IPS-20b (cell line): ENCODE data around the gene ROCK2.

Experiments used
- H3K27ac ChIP-seq: one replicate; pipeline ENCODE4 v1.5.1; 2013; ENCODE audit warnings: low read length
- H3K27me3 ChIP-seq: 2 replicates; pipeline ENCODE4 v1.6.1; 2013; ENCODE audit warnings: mild to moderate bottlenecking, low read length, inconsistent platforms; ENCODE audit not compliant: insufficient read depth
- H3K36me3 ChIP-seq: 2 replicates; pipeline ENCODE4 v1.6.1; 2013; ENCODE audit warnings: low read depth, mild to moderate bottlenecking, inconsistent platforms, low read length, moderate library complexity; ENCODE audit not compliant: insufficient read depth
- H3K4me1 ChIP-seq: 2 replicates; pipeline ENCODE4 v1.6.1; 2013; ENCODE audit warnings: mild to moderate bottlenecking, control low read depth, inconsistent platforms, low read length, moderate library complexity; ENCODE audit not compliant: insufficient read depth
- H3K4me3 ChIP-seq: 2 replicates; pipeline ENCODE4 v1.5.1; 2013; ENCODE audit warnings: mild to moderate bottlenecking, low read length, inconsistent platforms
- H3K9ac ChIP-seq: 2 replicates; pipeline ENCODE4 v1.6.1; 2013; ENCODE audit warnings: low read depth, mild to moderate bottlenecking, inconsistent platforms, low read length, moderate library complexity
- H3K9me3 ChIP-seq: 2 replicates; pipeline ENCODE4 v1.6.1; 2013; ENCODE audit warnings: mild to moderate bottlenecking, low read depth, low read length, inconsistent platforms; ENCODE audit not compliant: insufficient read depth

The ROCK2 gene

GRCh38 chr2:11214770-11215169 lies 129.7 kb downstream of the ROCK2 start:
- Histone ChIP-seq H3K4me1 (no peaks in the 10 kb centered on the region), H3K27me3 (no peaks in the 10 kb centered on the region), H3K4me3 (no peak overlapping the region), H3K27ac (no peak overlapping the region), H3K9me3 (no peaks in the 10 kb centered on the region), H3K36me3 (peaks cover 88% of the 10 kb centered on the region), H3K9ac (no peak overlapping the region)

- no peaks in the 10 kb centered on the region for H3K27me3 ChIP-seq
- no peak overlapping the region for H3K27ac ChIP-seq
- H3K36me3 ChIP-seq: peaks cover 86% of the 10 kb centered on the region
- H3K4me3 ChIP-seq: no peak overlapping the region
- no peaks in the 10 kb centered on the region for H3K4me1 ChIP-seq
- no peaks in the 10 kb centered on the region for H3K9me3 ChIP-seq
- no peak overlapping the region for H3K9ac ChIP-seq
Measured at GRCh38 chr2:11213975-11214374, 130.5 kb downstream of the ROCK2 start.

- H3K4me1 ChIP-seq: no peaks in the 10 kb centered on the region
- no peak overlapping the region for H3K27ac ChIP-seq
- H3K4me3 ChIP-seq: no peak overlapping the region
- H3K9me3 ChIP-seq: no peaks in the 10 kb centered on the region
- H3K36me3 ChIP-seq: peaks cover 82% of the 10 kb centered on the region
- H3K27me3 ChIP-seq: no peaks in the 10 kb centered on the region
- no peak overlapping the region for H3K9ac ChIP-seq
Measured at GRCh38 chr2:11213090-11213638, 131.3 kb downstream of the ROCK2 start.

- Histone ChIP-seq H3K4me3 (no peak overlapping the region), H3K9me3 (no peaks in the 10 kb centered on the region), H3K27ac (no peak overlapping the region), H3K36me3 (peaks cover 82% of the 10 kb centered on the region), H3K4me1 (no peaks in the 10 kb centered on the region), H3K27me3 (no peaks in the 10 kb centered on the region), H3K9ac (no peak overlapping the region)
Measured at GRCh38 chr2:11212645-11213044, 131.8 kb downstream of the ROCK2 start.

- Histone ChIP-seq H3K9ac (no peak overlapping the region), H3K4me3 (no peak overlapping the region), H3K4me1 (no peaks in the 10 kb centered on the region), H3K9me3 (no peaks in the 10 kb centered on the region), H3K27me3 (no peaks in the 10 kb centered on the region), H3K36me3 (peaks cover 56% of the 10 kb centered on the region), H3K27ac (no peak overlapping the region)
Measured at GRCh38 chr2:11208083-11208482, 136.4 kb downstream of the ROCK2 start.

- no peak overlapping the region for H3K4me3 ChIP-seq
- H3K9me3 ChIP-seq: no peaks in the 10 kb centered on the region
- no peaks in the 10 kb centered on the region for H3K4me1 ChIP-seq
- no peak overlapping the region for H3K9ac ChIP-seq
- H3K27me3 ChIP-seq: no peaks in the 10 kb centered on the region
- no peak overlapping the region for H3K27ac ChIP-seq
- peaks cover 52% of the 10 kb centered on the region for H3K36me3 ChIP-seq
Measured at GRCh38 chr2:11203480-11203879, 141.0 kb downstream of the ROCK2 start.

- Histone ChIP-seq H3K27me3 (no peaks in the 10 kb centered on the region), H3K9ac (no peak overlapping the region), H3K4me3 (no peak overlapping the region), H3K4me1 (no peaks in the 10 kb centered on the region), H3K36me3 (peaks cover 56% of the 10 kb centered on the region), H3K27ac (no peak overlapping the region), H3K9me3 (no peaks in the 10 kb centered on the region)
Measured at GRCh38 chr2:11201969-11202368, 142.5 kb downstream of the ROCK2 start.

GRCh38 chr2:11200651-11201050 lies 143.8 kb downstream of the ROCK2 start:
- Histone ChIP-seq H3K4me1 (no peaks in the 10 kb centered on the region), H3K27ac (no peak overlapping the region), H3K9ac (no peak overlapping the region), H3K9me3 (no peaks in the 10 kb centered on the region), H3K36me3 (peaks cover 65% of the 10 kb centered on the region), H3K27me3 (no peaks in the 10 kb centered on the region), H3K4me3 (no peak overlapping the region)

- H3K4me3 ChIP-seq: no peak overlapping the region
- no peaks in the 10 kb centered on the region for H3K4me1 ChIP-seq
- H3K27me3 ChIP-seq: no peaks in the 10 kb centered on the region
- no peak overlapping the region for H3K27ac ChIP-seq
- peaks cover 85% of the 10 kb centered on the region for H3K36me3 ChIP-seq
- H3K9ac ChIP-seq: no peak overlapping the region
- no peaks in the 10 kb centered on the region for H3K9me3 ChIP-seq
Measured at GRCh38 chr2:11196246-11196645, 148.2 kb downstream of the ROCK2 start.

- H3K27ac ChIP-seq: no peak overlapping the region
- H3K27me3 ChIP-seq: no peaks in the 10 kb centered on the region
- no peaks in the 10 kb centered on the region for H3K4me1 ChIP-seq
- peaks cover 44% of the 10 kb centered on the region for H3K36me3 ChIP-seq
- H3K9ac ChIP-seq: no peak overlapping the region
- H3K4me3 ChIP-seq: no peak overlapping the region
- no peaks in the 10 kb centered on the region for H3K9me3 ChIP-seq
Measured at GRCh38 chr2:11187731-11188130, 156.7 kb downstream of the ROCK2 start.

- Histone ChIP-seq H3K27ac (no peak overlapping the region), H3K9ac (no peak overlapping the region), H3K36me3 (peaks cover 44% of the 10 kb centered on the region), H3K4me3 (no peak overlapping the region), H3K27me3 (no peaks in the 10 kb centered on the region), H3K9me3 (no peaks in the 10 kb centered on the region), H3K4me1 (no peaks in the 10 kb centered on the region)
Measured at GRCh38 chr2:11187083-11187619, 157.3 kb downstream of the ROCK2 start.

GRCh38 chr2:11186145-11186544 lies 158.3 kb downstream of the ROCK2 start:
- H3K9me3 ChIP-seq: no peaks in the 10 kb centered on the region
- no peak overlapping the region for H3K27ac ChIP-seq
- H3K27me3 ChIP-seq: no peaks in the 10 kb centered on the region
- H3K9ac ChIP-seq: no peak overlapping the region
- H3K36me3 ChIP-seq: peaks cover 37% of the 10 kb centered on the region
- H3K4me1 ChIP-seq: no peaks in the 10 kb centered on the region
- H3K4me3 ChIP-seq: no peak overlapping the region
